DMS 273 (cell line): Measurements from ENCODE around the gene FGF14.

Source experiments
- DNase-seq: peaks from one replicate; lab custom pipeline; 2025; ENCODE audit not compliant: unreplicated experiment; lab: John Stamatoyannopoulos, UW

The FGF14 gene

DNA sequence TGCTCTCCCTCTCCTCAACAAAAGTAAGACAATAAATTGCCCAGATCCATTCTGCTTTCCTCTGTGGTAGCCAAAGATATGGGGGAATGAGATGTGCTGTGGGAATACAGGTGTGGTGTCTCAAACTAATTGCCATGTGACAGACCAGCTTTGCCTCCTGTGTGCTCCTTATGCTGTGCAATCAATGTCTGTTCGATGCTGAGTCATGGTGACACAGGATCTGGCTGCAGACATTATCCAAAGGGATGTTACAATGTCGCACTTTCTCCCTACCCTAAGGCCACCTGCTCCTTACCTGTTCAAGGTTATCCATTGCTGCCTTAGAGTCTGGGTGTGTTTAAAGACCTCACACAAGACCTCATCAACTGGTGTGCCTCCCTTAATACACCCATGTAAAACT is 32.5 kb downstream of the FGF14 start:
- DNase-seq: no peak

DNA sequence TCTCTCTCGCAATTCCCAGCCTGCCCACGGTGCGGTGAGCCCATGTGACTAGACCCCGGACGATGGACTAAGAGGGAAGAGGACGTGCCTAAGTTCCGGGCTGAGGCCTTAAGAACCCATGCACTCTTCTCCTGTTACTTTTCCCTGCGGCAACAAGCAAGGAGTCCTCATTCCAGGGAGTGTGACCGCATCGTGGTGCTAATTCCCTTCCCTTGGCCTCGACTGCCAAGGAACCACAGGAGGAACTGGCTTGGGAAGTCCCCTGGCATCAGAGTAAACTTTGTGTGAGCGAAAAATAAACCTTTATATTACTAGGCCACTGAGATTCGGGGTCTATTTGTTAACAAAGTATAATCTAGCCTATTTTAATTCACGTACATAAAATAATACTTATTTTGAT is 34.0 kb downstream of the FGF14 start:
- DNase-seq: no peak

DNA sequence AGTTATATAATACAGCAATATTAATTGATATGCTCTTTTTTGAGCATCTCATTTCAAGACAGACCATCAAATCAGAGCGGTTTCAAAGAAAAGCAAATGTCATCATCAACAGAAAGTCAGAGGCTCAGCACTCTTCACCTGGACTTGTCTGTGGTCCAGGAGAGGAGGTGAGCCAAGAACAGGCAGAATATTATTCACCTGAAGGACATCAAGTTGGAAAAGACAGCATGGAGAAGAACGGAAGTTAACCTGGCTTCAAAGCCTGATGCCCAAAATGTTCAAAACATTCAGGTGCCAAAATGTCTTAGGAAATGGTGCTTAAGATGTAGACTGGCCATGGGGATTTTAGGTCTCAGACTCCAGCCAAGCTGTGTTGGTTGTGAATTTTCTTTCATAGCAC is 40.7 kb downstream of the FGF14 start:
- no peak for DNase-seq

DNA sequence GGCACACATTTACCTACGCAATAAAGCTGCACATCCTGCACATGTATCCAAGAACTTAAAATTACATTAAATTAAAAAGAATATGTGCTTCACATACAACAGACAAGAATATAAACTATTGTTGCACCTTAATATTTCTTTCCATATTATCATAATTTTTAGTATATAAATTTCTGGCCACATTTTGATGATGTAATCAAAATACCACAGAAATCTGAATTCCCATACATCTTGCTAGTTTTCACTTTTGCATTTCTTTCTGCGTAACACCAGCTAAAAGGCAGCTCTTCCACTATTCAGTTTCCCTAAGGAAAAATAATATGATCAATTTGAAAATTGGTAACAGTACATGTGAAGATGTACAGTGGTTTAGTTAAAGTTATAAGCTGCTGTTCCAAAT is 42.6 kb downstream of the FGF14 start:
- no peak for DNase-seq

DNA sequence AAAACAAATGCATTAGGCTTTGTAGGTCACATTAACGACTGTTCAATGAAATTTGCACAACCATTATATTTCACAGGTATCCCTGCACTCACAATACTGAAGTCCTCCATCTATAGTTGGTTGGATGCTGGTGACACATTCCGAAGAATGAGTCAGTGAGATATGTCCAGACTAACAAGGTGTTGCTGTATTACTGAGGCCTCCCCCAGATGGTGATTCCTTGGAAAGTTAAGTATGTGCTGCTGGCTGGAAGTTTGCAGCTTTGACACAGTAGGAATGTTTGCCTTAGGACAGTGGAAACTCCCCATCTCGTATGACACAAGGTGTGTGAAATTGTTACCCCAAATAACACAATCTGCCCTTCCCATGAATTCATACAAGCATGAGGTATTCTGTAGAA is 46.6 kb downstream of the FGF14 start:
- no peak for DNase-seq

DNA sequence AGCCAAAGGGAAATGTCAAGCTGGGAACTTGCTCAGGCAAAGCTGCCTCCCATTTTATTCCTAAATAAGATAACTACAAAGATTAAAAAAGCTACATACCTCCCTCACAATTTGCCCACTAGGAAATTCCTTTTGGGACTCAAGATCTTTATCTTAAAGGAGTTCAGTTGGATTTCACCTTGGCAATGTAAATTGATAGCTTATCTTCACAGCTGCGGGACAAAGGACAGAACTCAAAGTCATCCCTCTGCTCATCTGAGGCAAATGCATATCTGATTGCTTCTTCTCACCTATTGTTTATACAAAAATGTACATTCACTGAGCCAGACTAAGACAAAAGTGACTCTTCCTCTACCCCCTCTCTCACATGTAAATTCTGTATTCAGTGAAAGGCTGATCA is 47.8 kb downstream of the FGF14 start:
- no peak for DNase-seq

DNA sequence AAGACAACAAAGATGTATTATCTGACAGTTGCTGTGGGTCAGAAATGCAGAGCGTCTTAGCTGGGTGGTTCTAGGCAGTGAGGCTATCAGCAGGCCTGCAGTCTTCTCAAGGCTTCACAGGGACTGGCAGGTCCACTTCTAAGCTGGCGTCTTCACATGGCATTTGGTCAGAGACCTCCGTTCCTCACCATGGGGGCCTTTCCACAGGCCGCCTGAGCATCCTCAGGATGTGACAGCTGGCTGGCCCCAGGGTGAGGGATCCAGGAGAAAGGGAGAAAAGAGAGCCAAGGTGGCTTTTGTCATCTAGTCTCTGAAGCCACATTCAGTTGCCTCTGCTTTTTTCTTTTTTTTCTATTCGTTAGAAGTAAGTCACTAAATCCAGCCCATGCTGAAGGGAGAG is 50.3 kb downstream of the FGF14 start:
- no peak for DNase-seq

DNA sequence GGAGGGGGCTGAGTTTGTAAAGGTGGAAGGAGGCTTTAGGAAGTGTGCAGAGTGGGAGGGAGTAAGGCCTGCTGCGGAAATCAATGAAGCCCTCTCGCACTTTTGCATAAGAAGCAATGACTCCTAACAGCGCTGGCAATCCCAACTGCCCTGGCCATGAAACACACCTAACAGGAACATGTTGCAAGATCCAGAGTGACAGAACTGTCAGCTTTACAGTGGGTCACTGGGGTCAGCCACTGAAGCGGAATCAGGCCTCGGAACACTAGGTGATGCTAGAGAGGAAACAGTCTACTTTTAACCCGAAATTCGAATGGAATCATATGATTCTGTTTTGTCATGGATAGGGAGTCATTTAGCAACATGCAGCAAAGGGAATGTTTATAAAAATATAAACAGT is 54.4 kb downstream of the FGF14 start:
- no peak for DNase-seq

DNA sequence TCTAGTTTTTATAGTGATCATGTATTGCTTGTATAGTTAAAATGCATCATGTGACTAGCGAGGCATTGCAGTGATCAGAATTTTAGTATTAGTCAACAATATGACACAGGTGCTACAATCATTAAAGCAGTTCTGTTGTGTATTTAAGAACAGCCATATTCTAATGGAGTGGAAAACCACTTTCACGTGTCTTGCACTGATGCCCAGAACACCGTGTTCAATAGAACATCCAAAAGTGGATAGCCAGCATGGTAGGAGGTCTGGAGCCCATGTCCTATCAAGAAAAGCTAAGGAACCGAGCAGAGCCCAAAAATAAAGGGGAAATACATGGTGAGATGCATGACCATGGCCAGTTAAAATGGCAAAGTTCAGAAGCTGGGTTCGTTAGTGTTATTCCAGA is 55.1 kb downstream of the FGF14 start:
- DNase-seq: no peak

DNA sequence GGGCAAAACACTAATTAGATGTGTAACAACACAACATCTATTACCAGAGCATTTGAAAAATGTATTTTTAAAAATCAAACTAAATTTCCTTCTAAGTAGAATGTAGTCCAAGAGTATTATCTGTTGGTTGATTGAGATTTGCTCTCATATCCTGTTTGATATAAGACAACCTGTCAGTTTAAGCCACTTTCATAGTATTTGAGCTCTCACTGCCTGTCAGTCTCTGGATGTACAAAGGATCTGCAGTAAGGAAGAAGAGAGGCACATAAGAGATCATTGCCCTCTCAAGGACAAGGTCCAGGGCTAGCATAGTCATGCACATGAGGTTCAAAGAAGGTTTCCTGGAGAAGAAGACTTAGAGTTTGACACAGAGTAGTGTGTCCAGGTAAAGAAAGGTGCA is 57.4 kb downstream of the FGF14 start:
- DNase-seq: no peak

DNA sequence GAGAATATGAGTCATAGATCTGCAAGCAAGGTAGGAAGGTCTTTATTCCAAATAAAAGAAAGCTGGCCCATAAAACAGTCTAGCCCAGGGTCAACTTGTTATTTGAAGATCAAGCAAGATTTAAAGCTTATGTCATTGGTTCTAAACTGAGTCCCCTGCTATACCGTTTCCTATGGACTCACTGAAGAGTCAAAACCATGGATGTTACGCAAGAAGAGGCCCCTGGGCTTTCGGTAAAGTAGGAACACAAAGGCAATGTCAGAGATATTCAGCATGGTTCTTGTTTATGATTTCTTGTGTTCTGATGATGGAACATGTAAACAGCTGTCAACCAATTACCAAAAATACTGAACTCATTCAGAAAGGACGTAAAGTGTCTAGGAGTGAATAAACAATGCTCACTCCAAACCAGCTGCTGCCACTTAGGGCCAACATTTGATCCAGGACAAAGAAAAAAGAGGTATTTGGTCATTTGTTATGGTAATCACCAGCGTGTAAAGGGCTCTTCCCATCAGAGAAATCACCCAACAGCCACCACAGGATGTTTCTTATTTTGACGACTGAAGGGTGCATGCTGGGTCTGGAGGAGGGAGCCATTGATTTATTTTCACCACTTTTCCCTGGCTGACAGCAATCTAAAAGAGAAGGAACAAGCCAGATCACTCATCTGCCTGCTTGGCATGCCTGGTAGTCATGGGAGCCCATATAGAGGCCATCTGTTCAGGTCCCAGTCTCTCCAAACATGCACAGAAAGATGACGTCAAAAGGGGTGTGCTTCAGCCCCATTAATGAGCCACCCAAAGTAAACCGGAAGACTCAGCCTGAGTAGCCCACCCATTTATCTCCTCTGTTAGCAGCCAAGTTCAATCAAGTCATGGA is 68.3 kb downstream of the FGF14 start:
- DNase-seq: peak; percentile 26

DNA sequence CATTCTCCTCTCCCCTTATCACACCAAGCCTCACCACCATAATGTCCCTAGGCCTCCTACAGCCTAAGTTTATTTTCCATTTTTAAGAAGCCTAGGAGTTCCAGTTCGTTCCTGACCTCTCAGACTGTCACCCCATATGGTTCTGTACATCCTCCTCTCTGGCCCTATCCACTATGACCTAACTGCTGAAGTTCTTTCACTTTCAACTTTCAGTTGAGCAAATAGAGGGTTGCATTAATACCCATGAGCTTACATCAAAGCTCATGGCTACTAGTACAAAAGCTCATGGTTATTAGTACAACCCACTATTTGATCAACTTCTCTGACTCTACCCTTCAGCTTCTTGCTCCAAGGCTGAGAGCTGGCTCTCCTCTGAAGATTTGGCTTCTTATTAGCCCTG is 72.9 kb downstream of the FGF14 start:
- DNase-seq: no peak

DNA sequence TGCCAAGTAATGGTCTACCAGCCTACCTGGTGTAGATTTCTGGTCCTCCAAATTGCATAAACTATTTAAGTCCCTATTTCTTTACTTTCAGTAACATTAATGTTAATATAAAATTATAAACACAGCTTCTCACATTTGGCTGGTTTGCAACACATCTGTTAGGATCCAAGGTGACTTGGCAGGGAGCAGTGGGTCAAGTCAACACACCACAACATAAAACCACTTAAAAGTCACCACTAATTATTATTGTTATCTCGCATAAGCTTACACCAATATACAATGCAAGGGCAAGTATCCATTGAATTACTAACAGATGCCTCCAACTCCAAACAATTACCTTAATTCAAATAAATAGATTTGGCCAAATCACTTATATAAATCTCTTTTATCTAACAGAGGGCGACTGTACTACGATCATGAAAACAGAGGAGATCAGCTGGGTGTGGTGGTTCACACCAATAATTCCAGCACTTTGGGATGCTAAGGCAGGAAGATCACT is 74.7 kb downstream of the FGF14 start:
- no peak for DNase-seq

DNA sequence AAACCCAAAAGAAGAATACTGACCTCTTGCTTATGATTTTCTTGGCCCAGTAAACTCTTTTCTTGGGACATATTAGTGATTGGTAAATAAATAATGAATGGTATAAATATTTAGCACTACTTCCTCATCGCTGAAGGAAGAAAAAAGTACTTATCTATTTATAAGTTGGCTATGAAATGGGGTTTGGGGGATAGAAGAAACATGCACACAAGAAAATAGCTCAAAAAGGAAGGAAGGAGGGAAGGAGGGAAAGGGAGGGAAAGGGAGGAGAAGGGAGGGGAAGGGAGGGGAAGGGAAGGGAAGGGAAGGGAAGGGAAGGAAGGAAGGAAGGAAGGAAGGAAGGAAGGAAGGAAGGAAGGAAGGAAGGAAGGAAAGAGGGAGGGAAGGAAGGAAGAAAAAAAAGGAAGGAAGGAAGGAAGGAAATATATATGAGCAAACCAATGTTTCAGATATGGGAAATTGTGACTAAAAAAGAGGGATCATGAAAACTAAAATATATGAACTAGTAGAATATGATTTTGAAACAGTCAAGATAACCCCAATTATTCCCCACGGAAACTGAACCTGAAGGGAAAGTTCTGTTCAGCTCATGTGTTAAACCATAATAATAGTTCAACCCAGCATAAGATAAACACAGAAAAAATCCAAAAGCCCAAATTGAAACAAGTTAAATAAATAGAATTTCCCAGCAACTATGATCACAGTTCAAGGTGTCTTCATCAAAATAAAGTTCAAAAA is 75.3 kb downstream of the FGF14 start:
- no peak for DNase-seq

DNA sequence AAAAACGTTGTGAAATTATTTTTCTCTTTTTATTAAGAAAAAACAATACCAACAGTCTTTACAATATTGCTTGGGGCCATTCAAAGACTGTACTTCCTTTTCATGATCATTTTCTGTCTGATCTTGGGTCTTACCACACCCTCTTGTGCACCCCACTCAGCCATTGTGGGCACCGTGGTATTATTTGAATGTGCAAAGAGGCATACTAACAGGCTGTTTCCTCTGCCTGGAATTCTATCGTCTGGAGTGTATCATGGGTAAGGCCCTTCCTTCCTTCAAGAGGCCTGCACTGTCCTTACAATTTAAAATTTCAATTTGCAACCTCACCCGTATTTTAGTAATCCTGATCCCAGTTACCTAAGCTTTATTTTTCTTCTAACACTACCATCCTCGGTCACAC is 76.5 kb downstream of the FGF14 start:
- DNase-seq: no peak

DNA sequence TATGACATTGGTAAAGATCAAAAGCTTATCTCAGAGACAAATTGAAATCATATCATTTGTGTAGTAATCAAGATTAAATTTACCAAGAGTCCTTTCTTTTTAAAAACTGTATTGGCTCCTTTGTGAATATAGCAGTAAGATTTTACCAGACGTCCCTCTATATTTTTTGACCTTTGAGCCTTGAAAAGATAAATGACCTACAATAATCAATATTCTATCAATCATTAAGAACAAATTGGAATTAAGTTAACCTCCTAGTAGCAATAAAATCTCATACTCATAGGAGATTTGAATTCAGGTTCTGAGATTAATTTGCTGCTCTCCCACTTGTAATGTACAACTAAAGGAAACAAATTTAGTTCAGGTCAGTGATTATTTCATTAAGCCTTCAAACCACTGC is 78.3 kb downstream of the FGF14 start:
- DNase-seq: no peak

DNA sequence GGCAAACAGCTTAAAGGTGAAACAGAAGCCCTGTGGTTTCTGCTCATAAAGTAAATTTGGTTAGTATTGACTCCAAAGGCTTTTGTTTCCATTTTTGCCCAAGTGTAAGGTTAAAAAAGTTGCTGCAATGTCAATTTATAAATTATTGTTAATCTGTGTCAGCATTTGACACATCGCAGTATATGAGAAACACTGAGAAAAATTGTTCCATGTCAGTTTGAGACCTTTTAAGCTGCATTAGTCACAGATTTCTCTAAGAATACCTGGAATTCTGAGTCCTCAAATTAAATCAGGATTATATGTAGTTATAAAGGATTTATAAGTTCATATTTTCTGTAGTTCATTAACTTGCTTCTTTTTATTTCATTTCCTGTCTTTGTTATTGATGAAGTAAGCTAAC is 78.8 kb downstream of the FGF14 start:
- no peak for DNase-seq

DNA sequence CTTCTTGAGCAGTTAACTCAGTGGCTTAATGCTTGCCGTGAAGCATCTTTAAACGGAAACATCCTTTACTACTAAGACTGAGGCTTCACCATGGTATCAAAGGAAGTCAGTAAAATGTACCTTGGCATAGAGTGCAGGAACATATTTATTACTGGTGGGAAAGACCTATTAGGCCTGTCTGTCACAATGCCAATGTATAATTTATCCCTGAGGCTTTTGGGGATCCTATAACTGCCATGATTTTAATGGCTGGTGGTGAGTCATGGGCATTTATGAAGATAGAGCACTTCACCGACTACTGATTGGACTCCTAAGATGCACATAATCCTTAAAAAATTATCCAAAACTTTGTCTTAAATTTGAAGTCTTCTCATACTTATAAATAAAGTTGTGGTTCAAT is 79.6 kb downstream of the FGF14 start:
- DNase-seq: no peak

DNA sequence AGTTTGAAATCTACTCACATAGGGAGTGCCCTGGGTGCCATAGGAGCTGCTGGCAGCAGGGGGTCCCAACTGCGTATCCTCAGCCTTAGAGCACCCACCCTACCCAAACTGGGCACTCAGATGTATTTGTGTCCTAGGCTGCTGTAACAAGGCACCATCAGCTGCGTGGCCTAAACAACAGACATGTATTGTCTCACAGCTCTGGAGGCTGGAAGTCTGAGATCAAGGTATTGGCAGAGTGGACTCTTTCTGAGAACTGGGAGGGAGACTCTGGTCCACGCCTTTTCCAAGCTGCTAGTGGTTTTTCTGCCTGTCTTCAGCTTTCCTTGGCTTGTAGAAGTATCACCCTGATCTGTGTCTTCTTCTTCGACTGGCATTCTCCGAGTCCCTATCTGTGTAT is 83.6 kb downstream of the FGF14 start:
- DNase-seq: no peak

DNA sequence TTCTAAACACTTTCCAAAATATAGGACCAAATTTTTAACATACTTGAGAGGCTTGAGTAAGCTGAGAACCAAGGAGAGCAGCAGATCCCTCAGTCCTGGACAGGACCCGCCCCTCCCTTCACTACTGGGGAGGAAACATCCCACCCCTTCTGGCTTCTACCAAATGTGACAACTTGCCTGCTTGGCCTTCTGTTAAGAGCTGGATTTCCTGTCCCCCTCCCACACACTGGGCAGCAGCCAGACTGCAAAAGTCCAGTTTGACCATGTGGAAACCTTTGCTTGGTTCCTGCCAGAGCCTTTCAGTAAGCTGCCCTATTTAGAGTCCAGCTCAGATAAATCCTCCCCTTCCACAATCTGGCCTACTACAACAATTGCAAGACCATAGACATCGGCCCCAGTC is 84.3 kb downstream of the FGF14 start:
- no peak for DNase-seq

DNA sequence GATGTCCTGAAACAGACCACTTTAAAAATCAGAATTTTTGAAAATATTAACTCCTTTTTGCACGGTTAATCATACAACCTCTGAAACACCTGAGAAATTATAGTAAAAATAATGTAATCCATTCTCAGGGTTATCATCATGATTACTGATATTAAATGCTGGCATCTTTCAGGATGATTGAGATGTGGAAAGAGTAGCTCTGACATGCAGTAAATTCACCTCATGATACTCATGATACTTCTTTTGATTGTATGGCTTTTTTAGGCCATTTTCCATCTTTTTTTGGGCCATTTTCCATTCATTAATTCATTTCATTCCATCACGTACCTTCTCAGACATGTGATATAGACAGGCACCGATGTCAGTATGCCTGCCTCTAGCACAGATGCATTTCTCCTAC is 85.1 kb downstream of the FGF14 start:
- DNase-seq: no peak

DNA sequence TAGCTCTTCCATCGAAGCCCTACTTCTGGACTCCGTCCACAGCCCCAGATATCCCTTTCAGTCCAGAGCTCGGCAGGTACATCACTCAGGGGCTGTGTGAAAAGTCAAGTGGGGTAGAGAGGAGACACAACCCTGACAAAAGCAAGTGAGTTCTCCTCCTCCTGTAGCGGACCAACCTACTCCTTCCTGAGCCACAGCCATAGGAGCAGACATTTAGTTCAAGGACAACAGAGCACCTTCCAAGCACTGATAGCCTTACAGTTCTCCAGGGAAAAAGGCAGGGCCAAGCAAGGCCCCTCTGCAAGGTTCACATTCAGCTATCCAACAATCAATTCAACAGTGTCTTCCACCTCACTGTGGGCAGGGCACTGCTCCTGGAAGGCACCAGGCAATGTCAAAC is 89.0 kb downstream of the FGF14 start:
- no peak for DNase-seq
